GM20000 (cell line): ENCODE results near the gene CAMK4.
"Not testable (repeated sequence)": the region's sequence is repeated elsewhere in the genome, so short reads cannot be mapped to it uniquely, and the experiment has no call there.

ENCODE experiments used
- DNase-seq: peaks from one replicate; pipeline ENCODE4 v3.0.0; 2012; ENCODE audit warnings: low spot score
- CTCF ChIP-seq: IDR thresholded peaks from 2 replicates; pipeline ENCODE4 v1.5.1; 2012; ENCODE audit warnings: mild to moderate bottlenecking, control low read depth; ENCODE audit errors: extremely low read depth, missing control alignments

Gene CAMK4

GRCh38 chr5:111408817-111409216, 184.6 kb downstream of the CAMK4 start:
- TF ChIP-seq CTCF: no peak
- no peak for DNase-seq

GRCh38 chr5:111409266-111409665, 185.1 kb downstream of the CAMK4 start:
- not testable (repeated sequence) for DNase-seq

GRCh38 chr5:111410067-111410466, 185.9 kb downstream of the CAMK4 start:
- not testable (repeated sequence) for DNase-seq

GRCh38 chr5:111411301-111411700, 187.1 kb downstream of the CAMK4 start:
- no peak for DNase-seq
- no peak for TF ChIP-seq CTCF

GRCh38 chr5:111412593-111412992, 188.4 kb downstream of the CAMK4 start:
- no peak for TF ChIP-seq CTCF
- DNase-seq: no peak

GRCh38 chr5:111415053-111415452, 190.9 kb downstream of the CAMK4 start:
- no peak for DNase-seq
- no peak for TF ChIP-seq CTCF

- DNase-seq: no peak
- no peak for TF ChIP-seq CTCF
Observed at GRCh38 chr5:111422245-111422644, 198.1 kb downstream of the CAMK4 start.

- DNase-seq: no peak
- TF ChIP-seq CTCF: no peak
Observed at GRCh38 chr5:111422747-111423720, 198.8 kb downstream of the CAMK4 start.
